ENCODE measurements around the gene EMP2.
A peak's percentile ranks its signal among the peaks of the same experiment; 100 is the strongest.

EMP2 gene

GRCh38 chr16:10529895-10530669, 50.3 kb downstream of the EMP2 start:
- no peak overlapping the region for H3K4me3 ChIP-seq (ENCODE audit: control insufficient read depth, low read depth, low read length)
- DNase-seq (ENCODE audit: low read depth): no peak
- TF ChIP-seq CTCF (IDR thresholded peaks at IDR 0.05; ENCODE audit: control insufficient read depth, insufficient read depth, low read depth, low read length, missing control alignments): no peak

GRCh38 chr16:10528635-10529034, 51.8 kb downstream of the EMP2 start:
- no peak for DNase-seq (ENCODE audit: low read depth)
- H3K4me3 ChIP-seq (ENCODE audit: control insufficient read depth, low read depth, low read length): no peak overlapping the region
- TF ChIP-seq CTCF (IDR thresholded peaks at IDR 0.05; ENCODE audit: control insufficient read depth, insufficient read depth, low read depth, low read length, missing control alignments): no peak

- TF ChIP-seq CTCF (IDR thresholded peaks at IDR 0.05; ENCODE audit: control insufficient read depth, insufficient read depth, low read depth, low read length, missing control alignments): no peak
- DNase-seq (ENCODE audit: low read depth): no peak
- no peak overlapping the region for H3K4me3 ChIP-seq (ENCODE audit: control insufficient read depth, low read depth, low read length)
Observed at GRCh38 chr16:10526962-10527361, 53.4 kb downstream of the EMP2 start.

- H3K4me3 ChIP-seq (ENCODE audit: control insufficient read depth, low read depth, low read length): no peak overlapping the region
- DNase-seq (ENCODE audit: low read depth): no peak
- no peak for TF ChIP-seq CTCF (IDR thresholded peaks at IDR 0.05; ENCODE audit: control insufficient read depth, insufficient read depth, low read depth, low read length, missing control alignments)
Observed at GRCh38 chr16:10525214-10525825, 55.1 kb downstream of the EMP2 start.

GRCh38 chr16:10522966-10523365, 57.4 kb downstream of the EMP2 start:
- TF ChIP-seq CTCF (IDR thresholded peaks at IDR 0.05; ENCODE audit: control insufficient read depth, insufficient read depth, low read depth, low read length, missing control alignments): no peak
- H3K4me3 ChIP-seq (ENCODE audit: control insufficient read depth, low read depth, low read length): no peak overlapping the region
- DNase-seq (ENCODE audit: low read depth): no peak

GRCh38 chr16:10521681-10522274, 58.6 kb downstream of the EMP2 start:
- DNase-seq (ENCODE audit: low read depth): no peak
- no peak overlapping the region for H3K4me3 ChIP-seq (ENCODE audit: control insufficient read depth, low read depth, low read length)
- TF ChIP-seq CTCF (IDR thresholded peaks at IDR 0.05; ENCODE audit: control insufficient read depth, insufficient read depth, low read depth, low read length, missing control alignments): peak; percentile 78
